IMR-90 (cell line): ENCODE results near the gene DMD. TPM values are rescaled to one million over a fixed set of nuclear protein-coding genes. Genes with fewer than 3 reads are reported as not detected.

ENCODE experiments used
- ATAC-seq: fragments of 200-7000 bp; cut with Tn5 transposase; 2 replicates; pipeline ENCODE4 v1.9.1; 2020; ENCODE audit warnings: low read depth, mild to moderate bottlenecking, moderate library complexity
- BruUV-seq: library from RNA; stranded (reverse); fragments of 400-500 nt; replicated peaks from 2 replicates; lab custom pipeline; 2021; lab: Mats Ljungman, UMichigan
- CTCF ChIA-PET: fragments of 300-600 bp; formaldehyde crosslinking; extraction: SDS; loops from one replicate; lab custom pipeline; 2021; ENCODE audit warnings: antibody characterized with exemption; lab: Yijun Ruan, JAX
- POLR2A ChIA-PET: fragments of 300-600 bp; sonication (Branson Sonifier 250); formaldehyde crosslinking; loops from one replicate; lab custom pipeline; 2022; ENCODE audit warnings: antibody characterized with exemption; ENCODE audit not compliant: unreplicated experiment; lab: Charles Lee
- DNase-seq: peaks from one replicate; pipeline ENCODE4 v3.0.0; 2013
- H2AFZ ChIP-seq: replicated peaks from 2 replicates; pipeline ENCODE3; 2013; ENCODE audit warnings: low read length, mild to moderate bottlenecking; ENCODE audit not compliant: poor library complexity
- H2AK5ac ChIP-seq: 2 replicates; pipeline ENCODE4 v1.6.1; 2013; ENCODE audit warnings: low read depth, low read length, inconsistent platforms
- H2AK9ac ChIP-seq: replicated peaks from 2 replicates; pipeline ENCODE3; 2013; ENCODE audit warnings: mild to moderate bottlenecking, low read depth, low read length, moderate library complexity; ENCODE audit not compliant: poor library complexity
- H2BK120ac ChIP-seq: 2 replicates; pipeline ENCODE4 v1.6.1; 2013; ENCODE audit warnings: low read depth, low read length, inconsistent platforms
- H2BK15ac ChIP-seq: 3 replicates; pipeline ENCODE4 v1.6.1; 2013; ENCODE audit warnings: low read depth, low read length, inconsistent platforms
- H2BK20ac ChIP-seq: 2 replicates; pipeline ENCODE4 v1.6.1; 2013; ENCODE audit warnings: low read depth, mild to moderate bottlenecking, inconsistent platforms, low read length, moderate library complexity
- H2BK5ac ChIP-seq: 2 replicates; pipeline ENCODE4 v1.6.1; 2013; ENCODE audit warnings: mild to moderate bottlenecking, low read depth, low read length, inconsistent platforms; ENCODE audit not compliant: poor library complexity, severe bottlenecking
- H3K14ac ChIP-seq: replicated peaks from 2 replicates; pipeline ENCODE4 v1.6.1; 2013; ENCODE audit warnings: low read depth, low read length, inconsistent platforms
- H3K18ac ChIP-seq: 2 replicates; pipeline ENCODE4 v1.6.1; 2013; ENCODE audit warnings: low read depth, low read length, control low read depth
- H3K23ac ChIP-seq: 2 replicates; pipeline ENCODE4 v1.6.1; 2013; ENCODE audit warnings: low read depth, low read length, inconsistent platforms
- H3K27ac ChIP-seq: 2 replicates; pipeline ENCODE4 v1.5.1; 2013; ENCODE audit warnings: mild to moderate bottlenecking, control low read depth, low read length; ENCODE audit not compliant: insufficient read depth
- H3K27me3 ChIP-seq: 2 replicates; pipeline ENCODE4 v1.6.1; 2013; ENCODE audit warnings: low read length; ENCODE audit not compliant: control insufficient read depth, insufficient read depth
- H3K36me3 ChIP-seq: 2 replicates; pipeline ENCODE4 v1.6.1; 2013; ENCODE audit warnings: low read length, mixed read lengths; ENCODE audit not compliant: control insufficient read depth, insufficient read depth
- H3K4ac ChIP-seq: 2 replicates; pipeline ENCODE4 v1.6.1; 2013; ENCODE audit warnings: low read depth, low read length, inconsistent platforms
- H3K4me1 ChIP-seq: 2 replicates; pipeline ENCODE4 v1.6.1; 2013; ENCODE audit warnings: low read length, mixed read lengths; ENCODE audit not compliant: control insufficient read depth, insufficient read depth
- H3K4me2 ChIP-seq: 2 replicates; pipeline ENCODE4 v1.6.1; 2013; ENCODE audit warnings: low read depth, mild to moderate bottlenecking, control low read depth, low read length, moderate library complexity
- H3K4me3 ChIP-seq: 2 replicates; pipeline ENCODE4 v1.5.1; 2013; ENCODE audit warnings: low read depth, mild to moderate bottlenecking, control low read depth, low read length, moderate library complexity; ENCODE audit not compliant: insufficient read depth
- H3K56ac ChIP-seq: 2 replicates; pipeline ENCODE4 v1.6.1; 2013; ENCODE audit warnings: low read length, inconsistent platforms; ENCODE audit not compliant: insufficient read depth; ENCODE audit errors: extremely low read depth
- H3K79me1 ChIP-seq, 2 experiments: 2 replicates each; pipeline ENCODE4 v1.6.1; 2013; ENCODE audit warnings: low read length in 2 of 2, inconsistent platforms in 1 of 2, low read depth in 1 of 2
- H3K9ac ChIP-seq: 2 replicates; pipeline ENCODE4 v1.6.1; 2013; ENCODE audit warnings: low read depth, low read length, control low read depth
- H3K9me1 ChIP-seq: 2 replicates; pipeline ENCODE4 v1.6.1; 2013; ENCODE audit warnings: low read length, inconsistent platforms; ENCODE audit not compliant: insufficient read depth
- H3K9me3 ChIP-seq: 2 replicates; pipeline ENCODE4 v1.6.1; 2013; ENCODE audit warnings: low read length; ENCODE audit not compliant: control insufficient read depth, insufficient read depth
- H4K20me1 ChIP-seq: 2 replicates; pipeline ENCODE4 v1.6.1; 2013; ENCODE audit warnings: low read length, inconsistent platforms; ENCODE audit not compliant: insufficient read depth
- H4K5ac ChIP-seq: 2 replicates; pipeline ENCODE4 v1.6.1; 2013; ENCODE audit warnings: mild to moderate bottlenecking, low read depth, low read length, control low read depth
- H4K8ac ChIP-seq, 2 experiments: 2 replicates each; pipeline ENCODE4 v1.6.1; 2013; ENCODE audit warnings: low read depth in 2 of 2, low read length in 2 of 2, control low read depth in 1 of 2, inconsistent platforms in 1 of 2
- H4K91ac ChIP-seq: 2 replicates; pipeline ENCODE4 v1.6.1; 2013; ENCODE audit warnings: low read depth, low read length, inconsistent platforms; ENCODE audit not compliant: insufficient read depth
- BHLHE40 ChIP-seq: fragments of 150-350 bp; IDR thresholded peaks from 2 replicates; pipeline ENCODE4 v1.6.1; 2016; ENCODE audit warnings: mild to moderate bottlenecking, low read depth, low read length
- CEBPB ChIP-seq: IDR thresholded peaks from 2 replicates; pipeline ENCODE4 v1.6.1; 2012; ENCODE audit warnings: low read depth, low read length, improper control_type of control experiment
- CHD1 ChIP-seq: IDR thresholded peaks from 2 replicates; pipeline ENCODE4 v1.6.1; 2012; ENCODE audit warnings: low read depth, low read length, improper control_type of control experiment
- CTCF ChIP-seq: conservative IDR thresholded peaks from 2 replicates; pipeline ENCODE4 v1.5.1; 2012; ENCODE audit warnings: mild to moderate bottlenecking, low read depth, low read length, improper control_type of control experiment
- ELK1 ChIP-seq: fragments of 150-350 bp; IDR thresholded peaks from 2 replicates; pipeline ENCODE4 v1.6.1; 2016; ENCODE audit warnings: low read depth, mild to moderate bottlenecking, low read length, moderate library complexity, borderline replicate concordance
- FOS ChIP-seq: fragments of 150-350 bp; IDR thresholded peaks from 2 replicates; pipeline ENCODE4 v1.6.1; 2016; ENCODE audit warnings: low read depth, low read length
- MAFK ChIP-seq: IDR thresholded peaks from 2 replicates; pipeline ENCODE4 v1.6.1; 2012; ENCODE audit warnings: low read depth, low read length, improper control_type of control experiment
- MAZ ChIP-seq: IDR thresholded peaks from 2 replicates; pipeline ENCODE4 v1.6.1; 2012; ENCODE audit warnings: low read depth, mild to moderate bottlenecking, low read length, improper control_type of control experiment, moderate library complexity, borderline replicate concordance
- MXI1 ChIP-seq: IDR thresholded peaks from 2 replicates; pipeline ENCODE4 v1.6.1; 2012; ENCODE audit warnings: low read depth, mild to moderate bottlenecking, low read length, moderate library complexity, borderline replicate concordance
- NFE2L2 ChIP-seq: fragments of 150-350 bp; IDR thresholded peaks from 2 replicates; pipeline ENCODE4 v1.6.1; 2016; ENCODE audit warnings: low read depth, mild to moderate bottlenecking, low read length
- POLR2A ChIP-seq: IDR thresholded peaks from 2 replicates; pipeline ENCODE4 v1.6.1; 2012; ENCODE audit warnings: mild to moderate bottlenecking, low read depth, low read length
- RAD21 ChIP-seq: IDR thresholded peaks from 2 replicates; pipeline ENCODE4 v1.6.1; 2012; ENCODE audit warnings: low read length, improper control_type of control experiment
- RCOR1 ChIP-seq: IDR thresholded peaks from 2 replicates; pipeline ENCODE4 v1.6.1; 2012; ENCODE audit warnings: mild to moderate bottlenecking, low read length, improper control_type of control experiment; ENCODE audit not compliant: insufficient replicate concordance
- RFX5 ChIP-seq: IDR thresholded peaks from 2 replicates; pipeline ENCODE4 v1.8.0; 2012; ENCODE audit warnings: low read depth, mild to moderate bottlenecking, low read length, moderate library complexity
- SMC3 ChIP-seq: fragments of 150-350 bp; IDR thresholded peaks from 2 replicates; pipeline ENCODE4 v1.6.1; 2016; ENCODE audit warnings: low read depth, mild to moderate bottlenecking, antibody characterized with exemption, low read length, moderate library complexity
- USF2 ChIP-seq: fragments of 150-350 bp; IDR thresholded peaks from 2 replicates; pipeline ENCODE4 v1.6.1; 2017; ENCODE audit warnings: mild to moderate bottlenecking, antibody characterized with exemption, low read length, low read depth
- WGBS, 2 experiments: methylation state at CpG; one replicate each; pipeline versions ENCODE4 v1.1.5 to v1.1.7; 2013; ENCODE audit warnings: missing lambda C conversion rate in 2 of 2; ENCODE audit not compliant: insufficient read length in 1 of 2; ENCODE audit errors: extremely low coverage in 2 of 2; 5-methylcytosine and 5-hydroxymethylcytosine counted together
- dilution Hi-C: fragments of 300-500 bp; cut with HindIII; formaldehyde crosslinking; loops from one replicate; pipeline ENCODE4 v1.14.3; 2018; ENCODE audit warnings: low sequenced_read_pairs; ENCODE audit not compliant: unreplicated experiment
- in situ Hi-C: fragments of 300-500 bp; cut with MboI; formaldehyde crosslinking; loops from 3 replicates; pipeline ENCODE4 v1.14.3; 2019; ENCODE audit warnings: low sequenced_read_pairs, inconsistent platforms, mixed read lengths
- intact Hi-C: fragments of 100-400 bp; cut with micrococcal nuclease; formaldehyde crosslinking; loops from 2 replicates; pipeline ENCODE4 v1.10.0; 2022
- polyA plus RNA-seq, 3 experiments: library from polyadenylated mRNA; depleted of rRNA; stranded (reverse); fragments of >200 nt; gene quantifications; 2 replicates each; pipeline ENCODE4 v1.2.3, GENCODE V29; 2012; ENCODE audit warnings: low replicate concordance in 1 of 3
- total RNA-seq: library from RNA; depleted of rRNA; stranded (reverse); fragments of >200 nt; gene quantifications from 2 replicates; pipeline ENCODE4 v1.2.3, GENCODE V29; 2012

DMD gene
- total and polyA plus RNA-seq, 2 of the 4 experiments (the other 2 are of a cell fraction): 6.6 to 11.8 TPM

GRCh38 chrX:31747411-31747810 is 1463.9 kb downstream of the DMD start:
- no peak overlapping the region for H2AK5ac ChIP-seq
- H4K8ac ChIP-seq: no peak overlapping the region
- no peak overlapping the region for H2BK15ac ChIP-seq
- intact Hi-C loops (no loop called here), dilution Hi-C loops (no loop called here), in situ Hi-C loops (no loop called here)
- H3K79me1 ChIP-seq: no peaks in the 10 kb centered on the region
- H3K4me1 ChIP-seq: no peaks in the 10 kb centered on the region
- no peak overlapping the region for H3K56ac ChIP-seq
- no peak overlapping the region for H3K27ac ChIP-seq
- ChIA-PET CTCF (no interaction called here), POLR2A (no interaction called here)
- no peak overlapping the region for H2AFZ ChIP-seq
- no peaks in the 10 kb centered on the region for H3K27me3 ChIP-seq
- no peak overlapping the region for H3K18ac ChIP-seq
- no peak overlapping the region for H3K4me3 ChIP-seq
- no peak overlapping the region for H2BK20ac ChIP-seq
- H2BK5ac ChIP-seq: no peak overlapping the region
- no peak overlapping the region for H4K91ac ChIP-seq
- H3K14ac ChIP-seq: no peak overlapping the region
- no peak overlapping the region for H3K4me2 ChIP-seq
- WGBS, 2 experiments: no CpG with 5 or more reads among the region's 5 CpGs
- no peak overlapping the region for H3K4ac ChIP-seq
- H3K9me1 ChIP-seq: no peaks in the 10 kb centered on the region
- no peaks in the 10 kb centered on the region for H3K9me3 ChIP-seq
- H3K9ac ChIP-seq: no peak overlapping the region
- no peak overlapping the region for H3K23ac ChIP-seq
- no peaks in the 10 kb centered on the region for H3K36me3 ChIP-seq
- no peak overlapping the region for H2BK120ac ChIP-seq
- no TSS peak for BruUV-seq
- TF ChIP-seq BHLHE40 (no peak), MAZ (no peak), MAFK (no peak), NFE2L2 (no peak), CHD1 (no peak), FOS (no peak), SMC3 (no peak), CEBPB (no peak), MXI1 (no peak), RAD21 (no peak), ELK1 (no peak), RCOR1 (no peak), CTCF (no peak), USF2 (no peak), RFX5 (no peak), POLR2A (no peak)
- no peaks in the 10 kb centered on the region for H4K20me1 ChIP-seq
- H2AK9ac ChIP-seq: no peak overlapping the region
- no peak overlapping the region for H4K5ac ChIP-seq
- ATAC-seq (no peak), DNase-seq (no peak)
